Measurements from ENCODE around the gene DBP.

- TF ChIP-seq MYNN (tag by site-specific recombination; IDR thresholded peaks at IDR 0.05; ENCODE audit: borderline replicate concordance) (no peak), REST (tag by site-specific recombination; IDR thresholded peaks at IDR 0.05) (no peak), CTCF (tag by site-specific recombination; IDR thresholded peaks at IDR 0.05) (no peak), PRDM10 (tag by site-specific recombination; IDR thresholded peaks at IDR 0.05) (no peak)
Observed at GRCh38 chr19:48603850-48604249, 33.3 kb downstream of the DBP start.
